Activated CD4-positive, alpha-beta T cell treated with anti-CD3 and anti-CD28 coated beads for 4 hours (primary cell): ENCODE measurements around the gene UFSP1.
A peak's percentile ranks its signal among the peaks of the same experiment; 100 is the strongest.

Experiments
- DNase-seq, 2 donors: peaks; one replicate each; pipeline ENCODE4 v3.0.0-alpha.2; 2020

The UFSP1 gene

DNA sequence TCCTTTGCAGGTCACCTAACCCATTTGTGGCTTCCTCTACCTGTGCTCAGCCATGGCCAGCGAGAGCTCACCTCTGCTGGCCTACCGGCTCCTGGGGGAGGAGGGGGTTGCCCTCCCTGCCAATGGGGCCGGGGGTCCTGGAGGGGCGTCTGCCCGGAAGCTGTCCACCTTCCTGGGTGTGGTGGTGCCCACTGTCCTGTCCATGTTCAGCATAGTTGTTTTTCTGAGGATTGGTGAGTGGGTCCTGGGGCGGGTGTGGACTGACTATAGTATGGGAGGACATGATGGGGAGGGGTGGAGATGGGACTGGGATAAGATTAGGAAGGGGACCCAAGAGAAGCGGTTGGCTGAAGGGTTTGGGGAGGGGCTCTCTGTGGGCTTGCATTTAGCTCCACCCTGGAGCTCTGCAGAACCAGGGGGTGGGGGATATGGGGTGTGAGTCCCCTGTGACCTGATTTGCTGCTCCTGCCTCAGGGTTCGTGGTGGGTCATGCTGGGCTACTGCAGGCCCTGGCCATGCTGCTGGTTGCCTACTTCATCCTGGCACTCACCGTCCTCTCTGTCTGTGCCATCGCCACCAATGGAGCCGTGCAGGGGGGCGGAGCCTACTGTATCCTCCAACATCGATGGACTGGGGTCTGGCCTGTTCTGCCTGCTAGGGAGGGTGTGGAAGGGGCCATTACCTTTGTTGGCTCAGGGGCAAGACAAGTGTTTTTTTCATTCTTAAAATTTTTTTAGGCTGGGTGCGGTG is 35.2 kb downstream of the UFSP1 start:
- DNase-seq = no peak

DNA sequence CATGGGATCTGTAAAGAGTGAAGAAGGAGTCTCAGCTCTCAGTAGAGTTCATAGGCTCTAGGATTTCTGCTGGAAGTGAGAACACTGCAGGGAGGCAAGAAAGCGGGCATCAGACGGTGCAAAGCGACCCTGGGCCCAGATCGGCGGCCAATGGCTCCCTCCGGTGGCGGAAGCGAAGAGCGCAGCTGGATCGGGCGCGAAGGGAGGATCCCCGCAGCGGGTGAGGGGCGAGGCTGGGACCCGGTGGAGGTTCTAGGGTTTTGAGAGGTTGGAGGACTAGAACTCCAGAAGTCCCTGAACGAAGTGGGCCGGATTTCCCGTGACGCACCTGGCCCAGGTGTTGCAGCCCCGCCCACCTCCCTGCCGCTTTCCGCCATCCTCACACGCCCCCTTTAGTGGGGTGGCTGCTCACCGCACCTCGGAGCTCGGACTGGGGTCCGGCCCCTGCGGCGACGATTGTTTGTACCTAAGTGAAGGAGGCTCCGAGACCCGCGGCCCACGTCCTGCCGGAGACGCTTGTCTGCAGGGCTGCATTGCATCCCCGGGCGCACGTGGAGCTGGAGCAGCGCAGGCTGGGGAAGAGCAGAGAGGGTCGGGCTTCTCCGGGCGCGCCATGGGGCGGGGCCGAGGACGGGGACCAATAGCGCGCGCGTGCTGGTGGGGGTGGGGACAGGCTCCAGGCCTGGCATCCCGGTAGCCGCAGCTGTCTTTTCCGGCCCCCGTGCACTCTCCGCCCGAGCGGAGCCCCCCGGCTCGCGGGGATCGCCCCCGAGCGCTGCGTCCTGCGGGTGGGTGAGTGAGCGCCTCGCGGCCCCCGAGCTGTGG is 37.3 kb downstream of the UFSP1 start, which contains the start of gene SLC12A9:
TSS of gene SLC12A9 (plus strand) at position 666 of the 825 bp plus-strand sequence. CDS start 1,485 bp downstream, outside the sequence.
- peak; percentile 81 to 84 for DNase-seq

DNA sequence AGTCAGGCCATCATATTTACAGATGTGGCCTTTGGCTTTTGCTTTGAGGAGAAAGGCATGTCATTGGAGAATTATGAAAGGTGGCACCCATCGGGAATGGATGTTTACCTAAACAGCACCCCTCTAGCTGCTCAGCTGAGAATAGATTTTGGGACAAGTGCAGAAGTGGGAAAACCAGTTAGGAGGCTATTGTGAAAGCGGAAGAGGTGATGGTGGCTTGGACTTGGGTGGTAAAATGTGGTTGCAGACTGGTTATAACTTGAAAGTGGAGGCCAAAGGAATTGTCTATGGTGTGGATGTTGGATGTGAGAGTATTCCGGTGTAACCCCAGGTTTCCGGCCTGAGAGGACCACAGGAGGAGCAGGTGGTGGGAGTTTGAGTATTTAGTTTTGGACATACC is 42.2 kb downstream of the UFSP1 start:
- DNase-seq = no peak

DNA sequence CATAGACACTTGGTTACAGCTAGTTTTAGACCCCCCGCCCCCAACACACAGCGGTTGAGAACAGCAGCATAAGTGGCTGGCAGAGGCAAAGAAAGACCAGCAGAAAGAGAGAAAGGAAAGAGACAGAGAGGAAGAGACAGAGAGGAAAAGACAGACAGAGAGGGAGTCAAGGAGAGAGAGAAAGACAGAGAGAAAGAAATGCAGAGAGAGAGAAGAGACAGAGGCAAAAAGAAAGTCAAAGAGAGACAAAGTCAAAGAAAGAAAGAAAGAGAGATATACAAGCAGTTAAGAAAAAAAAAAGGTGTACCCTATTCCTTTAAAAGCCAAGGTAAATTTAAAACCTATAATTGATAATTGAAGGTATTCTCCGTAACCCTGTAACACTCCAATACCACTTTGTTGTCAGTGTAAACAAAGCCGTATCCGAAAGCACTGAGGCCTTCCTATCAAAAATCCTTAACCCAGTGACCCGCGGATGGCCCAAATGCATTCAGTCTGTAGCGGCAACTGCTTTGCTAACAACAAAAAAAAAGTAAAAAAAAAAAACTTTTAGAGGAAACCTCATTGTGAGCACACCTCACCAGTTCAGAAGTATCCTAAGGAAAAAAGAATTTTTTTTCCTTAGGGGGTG is 48.9 kb downstream of the UFSP1 start:
- DNase-seq = no peak

DNA sequence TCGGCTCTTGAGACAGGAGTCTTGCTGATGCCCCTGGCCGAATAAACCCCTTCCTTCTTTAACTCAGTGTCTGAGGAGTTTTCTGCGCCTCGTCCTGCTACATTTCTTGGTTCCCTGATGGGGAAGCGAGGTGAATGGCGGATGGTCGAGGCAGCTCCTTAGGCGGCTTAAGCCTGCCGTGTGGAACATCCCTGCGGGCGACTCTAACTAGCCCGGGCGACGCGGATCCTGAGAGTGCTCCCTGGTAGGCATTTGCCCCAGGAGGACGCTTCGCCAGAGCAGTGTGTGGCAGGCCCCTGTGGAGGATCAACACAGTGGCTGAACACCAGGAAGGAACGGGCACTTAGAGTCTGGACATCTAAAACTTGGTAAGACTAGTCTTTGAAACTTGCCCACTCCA is 50.2 kb downstream of the UFSP1 start:
- DNase-seq = no peak
